Measurements from ENCODE around the gene PPCDC.

The PPCDC gene

DNA sequence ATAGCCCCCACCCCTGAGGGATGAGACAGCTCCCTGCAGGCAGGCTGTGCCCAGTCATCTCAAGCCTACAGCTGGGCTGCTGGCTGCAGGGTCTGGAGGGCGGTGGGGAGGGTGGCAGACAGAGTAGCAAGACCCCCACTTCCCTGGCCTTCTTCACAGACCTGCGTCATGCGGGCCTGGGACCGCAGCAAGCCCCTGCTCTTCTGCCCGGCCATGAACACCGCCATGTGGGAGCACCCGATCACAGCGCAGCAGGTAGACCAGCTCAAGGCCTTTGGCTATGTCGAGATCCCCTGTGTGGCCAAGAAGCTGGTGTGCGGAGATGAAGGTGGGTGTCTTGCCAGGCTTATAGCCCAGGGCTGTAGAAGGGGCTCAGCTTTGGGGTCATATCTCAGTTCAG, 25.0 kb downstream of the PPCDC start:
- no peak for DNase-seq

DNA sequence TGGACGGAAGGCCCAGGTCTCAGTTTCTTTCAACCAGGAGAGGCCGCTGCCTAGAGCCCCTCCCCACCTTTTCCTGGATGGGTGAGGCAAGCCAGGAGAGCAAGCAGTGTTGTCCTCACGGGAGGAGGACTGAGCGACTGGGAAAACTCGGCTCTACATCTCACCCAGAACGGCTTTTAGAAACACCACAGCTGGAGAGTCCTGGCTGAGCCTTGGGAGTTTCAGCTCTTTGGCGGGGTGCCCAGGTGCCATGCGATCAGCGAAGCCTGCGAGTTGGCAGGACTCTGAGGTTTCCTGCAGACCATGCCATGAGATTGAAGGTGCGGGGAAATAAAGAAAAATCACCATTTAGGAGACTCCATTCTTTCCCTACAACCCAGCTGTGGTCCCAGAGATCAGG, 26.0 kb downstream of the PPCDC start:
- no peak for DNase-seq

DNA sequence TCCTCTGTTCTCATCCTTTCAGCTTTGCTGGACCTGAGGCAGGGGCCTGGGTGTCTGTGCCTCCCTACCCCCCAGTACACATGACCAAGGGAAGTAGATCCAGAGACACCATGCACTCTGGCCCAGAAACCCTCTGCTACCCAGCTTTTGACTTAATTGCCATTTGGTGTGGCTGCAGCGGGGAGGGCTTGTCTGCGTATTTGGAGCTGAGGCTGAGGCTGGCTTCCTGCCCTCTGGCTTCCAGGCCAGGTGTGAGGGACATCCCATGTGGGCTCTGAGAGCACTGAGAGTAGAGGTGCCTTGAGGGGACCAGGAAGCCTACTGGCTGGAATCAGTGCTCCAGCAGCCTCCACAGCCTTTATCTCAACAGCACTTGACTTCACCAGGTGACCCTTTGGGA, 26.9 kb downstream of the PPCDC start:
- DNase-seq, result no peak

DNA sequence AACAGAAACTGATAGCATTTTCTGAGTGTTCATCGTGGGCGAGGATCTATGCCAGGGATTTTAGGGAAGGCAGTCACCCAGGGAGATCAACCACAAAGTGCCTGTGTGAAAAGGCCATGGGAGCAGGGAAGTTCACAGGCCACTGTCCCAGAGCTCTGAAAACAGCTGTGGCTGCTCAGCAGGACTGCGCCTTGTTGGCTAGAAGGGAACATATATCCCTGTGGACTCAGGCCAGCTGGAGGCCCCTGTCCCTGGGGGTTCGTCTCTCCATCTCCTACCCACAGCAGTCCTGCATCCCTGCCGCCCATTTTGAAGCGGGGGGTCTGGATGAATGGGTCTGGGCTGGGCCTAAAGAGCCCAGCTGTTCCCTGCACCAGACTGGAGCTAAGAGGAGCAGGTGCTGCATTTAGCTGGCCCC, 27.8 kb downstream of the PPCDC start:
- no peak for DNase-seq

DNA sequence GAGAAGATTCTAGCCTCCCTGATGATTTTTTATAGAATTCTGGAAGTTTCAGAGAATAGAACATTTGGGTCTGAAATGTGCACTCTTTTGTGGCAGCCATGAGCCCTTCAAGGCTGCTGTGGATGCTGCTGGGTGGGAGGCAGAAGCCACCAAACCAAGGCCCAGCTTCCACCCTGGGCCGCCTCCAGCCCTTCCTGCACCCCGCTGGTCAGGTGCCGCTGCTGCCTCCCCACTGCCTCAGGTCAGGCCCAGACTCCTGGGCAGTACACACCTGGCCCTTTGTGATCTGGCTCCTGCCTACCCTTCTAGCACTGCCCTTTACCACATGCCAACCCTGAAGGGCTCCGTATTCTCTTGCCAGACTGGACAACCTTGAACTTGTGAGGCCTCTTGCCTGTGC, 28.3 kb downstream of the PPCDC start:
- DNase-seq, result no peak

DNA sequence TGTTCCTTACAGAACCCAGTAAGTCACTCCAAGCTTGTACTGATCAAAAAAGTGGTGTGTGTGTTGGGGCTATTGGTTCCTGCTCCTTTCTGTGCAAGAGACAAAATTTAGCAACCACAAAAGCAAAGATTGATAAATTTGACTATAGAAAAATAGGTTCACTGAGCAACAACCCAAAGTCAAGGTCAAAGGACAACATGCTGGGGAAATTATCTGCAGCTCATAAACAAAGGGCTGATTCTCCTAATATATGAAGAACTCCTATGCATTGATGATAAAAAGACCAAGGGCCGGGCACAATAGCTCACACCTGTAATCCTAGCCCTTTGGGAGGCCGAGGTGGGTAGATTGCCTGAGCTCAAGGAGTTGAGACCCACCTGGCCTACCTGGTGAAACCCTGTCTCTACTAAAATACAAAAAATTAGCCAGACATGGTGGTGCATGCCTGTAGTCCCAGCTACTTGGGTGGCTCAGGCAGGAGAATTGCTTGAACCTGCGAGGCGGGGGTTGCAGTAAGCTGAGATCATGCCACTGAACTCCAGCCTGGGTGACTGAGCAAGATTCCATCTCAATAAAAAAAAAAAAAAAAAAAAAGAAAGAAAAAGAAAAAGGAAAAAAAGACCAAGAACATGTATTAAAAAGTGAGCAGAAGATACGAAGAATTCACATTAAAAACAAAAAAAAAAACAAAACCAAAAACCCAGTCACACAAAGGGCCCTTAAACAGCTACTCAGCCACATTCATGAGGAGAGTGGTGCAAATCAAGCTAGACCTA, 29.8 kb downstream of the PPCDC start:
- DNase-seq, result no peak

DNA sequence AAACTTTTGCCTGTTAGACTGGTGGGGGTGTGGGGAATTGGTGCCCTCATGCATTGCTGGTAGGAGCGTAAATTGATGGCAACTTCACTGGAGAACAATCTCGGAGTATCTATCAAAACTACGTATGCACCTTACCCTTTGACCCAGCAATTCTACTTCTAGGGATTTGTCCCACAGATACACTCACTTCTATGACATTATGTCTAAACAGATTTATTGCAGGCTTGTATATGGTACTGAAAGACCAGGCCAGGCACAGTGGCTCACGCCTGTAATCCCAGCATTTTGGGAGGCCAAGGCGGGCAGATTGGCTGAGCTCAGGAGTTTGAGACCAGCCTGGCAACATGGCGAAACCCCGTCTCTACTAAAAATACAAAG, 30.3 kb downstream of the PPCDC start:
- no peak for DNase-seq

DNA sequence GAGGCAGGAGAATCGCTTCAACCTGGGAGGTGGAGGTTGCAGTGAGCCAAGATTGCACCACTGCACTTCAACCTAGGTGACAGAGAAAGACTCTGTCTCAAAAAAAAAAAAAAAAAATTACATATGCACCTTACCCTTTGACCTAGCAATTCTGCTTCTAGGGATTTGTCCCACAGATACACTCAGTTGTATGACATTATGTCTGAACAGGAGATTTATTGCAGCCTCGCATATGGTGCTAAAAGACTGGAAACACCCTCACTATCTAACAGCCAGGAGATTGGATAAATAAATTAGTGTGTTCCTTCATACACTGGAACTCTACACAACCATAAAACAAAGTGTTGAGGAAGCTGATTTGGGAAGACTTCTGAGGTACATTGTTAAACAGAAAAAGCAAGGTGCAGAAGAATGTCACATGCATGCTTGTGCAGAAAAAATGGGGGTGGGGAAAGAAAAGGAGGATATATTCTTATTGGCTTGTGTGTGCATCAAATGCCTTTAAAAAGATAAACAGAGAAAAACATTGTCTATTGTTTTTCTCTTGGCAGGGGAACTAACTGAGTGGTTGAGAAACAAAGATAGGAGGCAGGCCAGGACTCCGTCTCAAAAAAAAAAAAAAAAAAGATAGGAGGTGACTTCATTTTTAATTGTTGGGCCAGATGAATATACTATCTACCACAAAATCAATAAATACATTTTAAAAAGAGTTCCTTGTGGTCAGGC, 30.9 kb downstream of the PPCDC start:
- DNase-seq, result no peak

DNA sequence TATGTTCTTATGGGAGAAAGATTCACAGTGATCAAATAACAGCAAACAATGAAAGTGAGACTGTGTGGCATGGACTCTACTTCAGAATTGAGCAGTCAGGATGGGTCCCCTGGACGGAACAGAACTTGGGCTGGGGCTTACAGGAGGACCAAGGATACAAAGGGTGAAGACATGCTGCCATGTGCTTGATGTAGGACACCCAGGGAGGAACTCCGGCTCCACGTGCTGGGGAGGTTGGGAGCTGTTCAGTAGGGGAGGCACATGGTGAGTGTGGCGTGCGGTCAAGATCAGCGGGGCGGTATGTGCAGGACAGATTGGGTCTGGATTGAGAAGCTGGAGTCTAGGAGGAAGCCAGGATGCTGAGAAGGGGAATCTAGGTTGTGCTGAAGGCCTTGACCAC, 32.6 kb downstream of the PPCDC start:
- DNase-seq, result no peak

DNA sequence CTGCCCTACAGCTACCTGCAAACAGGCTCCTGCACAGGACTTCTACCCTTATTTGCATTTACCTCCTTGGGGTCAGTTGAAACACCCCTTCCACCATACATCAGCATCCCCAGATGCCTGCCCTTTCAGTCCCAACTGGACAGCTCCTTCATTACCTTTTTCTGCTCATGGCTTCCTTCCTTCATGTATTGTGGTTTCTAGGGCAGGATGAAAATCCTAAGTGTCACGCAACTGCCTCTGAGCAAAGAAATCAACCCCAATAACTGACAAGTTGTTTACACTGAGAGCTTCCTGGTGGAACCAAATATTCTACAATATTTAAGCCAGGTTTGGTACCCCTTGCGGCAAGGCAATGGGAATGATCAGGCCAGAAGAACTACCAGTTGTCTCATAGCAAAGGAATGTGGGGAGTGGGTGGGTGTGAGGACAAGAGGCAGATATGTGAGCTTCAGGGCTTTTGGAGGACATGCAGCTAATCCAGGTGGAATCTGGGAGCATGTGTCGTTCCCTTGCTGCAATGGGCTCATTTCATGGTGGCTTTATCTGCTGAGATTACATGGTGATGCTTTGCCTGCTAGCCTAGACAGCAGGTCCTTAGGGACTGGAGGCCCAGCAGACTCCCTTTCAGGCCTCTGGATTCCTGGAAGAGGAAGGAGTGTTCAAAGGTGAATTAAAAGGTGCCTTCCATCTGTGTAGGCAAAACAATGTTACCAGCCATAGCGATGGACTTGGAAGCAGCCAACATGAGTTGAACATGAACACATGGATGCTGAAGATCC, 34.9 kb downstream of the PPCDC start:
- DNase-seq, result peak; percentile 32

DNA sequence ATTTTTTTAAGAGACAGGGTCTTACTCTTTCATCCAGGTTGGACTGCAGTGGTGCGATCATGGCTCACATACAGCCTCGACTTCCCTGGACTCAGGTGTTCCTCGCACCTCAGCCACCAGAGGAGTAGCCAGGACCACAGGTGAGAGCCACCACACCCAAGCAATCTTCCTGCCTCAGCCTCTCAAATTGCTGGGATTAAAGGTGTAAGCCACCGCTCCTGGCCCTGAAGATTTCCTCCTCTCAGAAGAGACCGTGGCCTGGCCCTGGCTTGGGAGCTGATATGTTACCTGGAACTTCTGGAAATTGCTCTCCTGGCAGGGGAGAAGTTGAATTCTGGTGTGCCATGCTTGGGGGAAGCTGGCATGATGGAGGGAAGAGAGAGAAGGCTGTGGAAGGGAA, 36.2 kb downstream of the PPCDC start:
- DNase-seq, result peak; percentile 32

DNA sequence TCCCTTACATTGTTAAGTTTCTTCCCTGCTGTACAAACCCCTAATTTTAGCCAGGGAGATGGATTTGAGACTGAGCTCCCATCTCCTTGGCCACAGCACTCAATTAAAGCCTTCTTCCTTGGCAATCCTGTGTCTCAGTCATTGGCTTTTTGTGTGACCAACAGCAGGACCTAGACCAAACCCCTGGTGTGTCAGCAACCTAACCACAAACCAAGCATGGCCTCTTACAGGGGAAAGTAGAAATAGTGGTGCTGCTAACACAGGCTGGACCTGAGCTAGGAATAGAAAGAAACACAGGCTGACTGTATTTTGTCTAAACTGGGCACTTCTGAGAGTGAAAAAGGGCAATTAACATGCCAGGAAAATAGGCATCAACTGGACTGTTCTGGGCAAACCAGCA, 37.9 kb downstream of the PPCDC start:
- DNase-seq, result peak; percentile 47

DNA sequence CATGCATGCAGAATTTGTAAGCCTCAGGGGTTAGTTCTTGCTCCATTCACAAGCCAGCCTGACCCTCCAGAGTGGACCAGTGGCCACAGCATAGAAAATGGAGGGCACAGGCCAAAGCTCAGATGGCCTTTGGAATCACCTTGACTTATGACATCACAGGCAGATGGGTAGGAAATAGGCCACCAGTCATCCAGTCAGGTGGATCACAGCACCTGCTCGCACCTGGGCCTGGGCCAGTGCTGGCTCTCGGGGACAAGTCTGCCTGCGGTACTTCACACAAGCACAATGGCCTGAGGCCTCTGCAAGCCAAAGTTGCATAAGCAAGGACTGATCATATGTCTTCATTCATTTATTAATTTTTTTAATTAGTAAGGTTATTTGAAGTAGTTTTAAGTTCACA, 39.3 kb downstream of the PPCDC start:
- DNase-seq, result no peak

DNA sequence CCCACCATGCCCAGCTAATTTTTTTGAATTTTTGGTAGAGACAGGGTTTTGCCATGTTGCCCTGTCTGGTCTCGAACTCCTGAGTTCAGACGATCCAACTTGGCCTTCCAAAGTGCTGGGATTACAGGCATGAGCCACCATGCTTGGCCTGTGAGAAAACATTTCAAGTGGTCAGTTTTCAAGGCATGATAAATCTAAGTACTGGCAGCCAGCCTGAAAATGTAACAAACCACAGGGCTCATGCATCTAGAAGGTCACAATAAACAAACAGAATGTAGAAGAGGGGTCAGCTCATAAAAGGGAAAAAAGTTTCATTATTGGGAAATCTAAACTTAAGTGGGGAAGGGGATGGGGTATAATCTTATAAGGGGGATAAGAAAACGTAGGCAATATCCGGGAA, 39.9 kb downstream of the PPCDC start:
- no peak for DNase-seq

DNA sequence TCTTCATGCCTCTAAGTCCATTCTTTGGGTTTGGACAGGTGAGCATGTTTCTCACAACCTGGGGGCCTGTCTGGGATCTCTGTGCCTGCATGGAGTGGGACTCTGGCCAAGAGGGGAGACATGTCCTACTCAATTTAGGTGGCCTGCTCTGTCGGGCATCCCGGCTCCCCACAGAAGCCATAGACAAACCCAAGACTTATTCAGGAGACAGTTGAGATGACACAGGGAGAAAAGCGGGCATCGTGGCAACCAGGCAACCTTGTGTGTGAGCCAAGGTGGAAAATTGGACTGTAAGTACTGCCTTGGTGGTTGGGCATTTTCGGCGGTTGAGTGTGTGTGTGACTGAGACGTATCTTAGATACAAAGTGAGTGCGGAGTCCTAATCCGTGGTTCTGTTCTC, 40.5 kb downstream of the PPCDC start:
- DNase-seq, result peak; percentile 25

DNA sequence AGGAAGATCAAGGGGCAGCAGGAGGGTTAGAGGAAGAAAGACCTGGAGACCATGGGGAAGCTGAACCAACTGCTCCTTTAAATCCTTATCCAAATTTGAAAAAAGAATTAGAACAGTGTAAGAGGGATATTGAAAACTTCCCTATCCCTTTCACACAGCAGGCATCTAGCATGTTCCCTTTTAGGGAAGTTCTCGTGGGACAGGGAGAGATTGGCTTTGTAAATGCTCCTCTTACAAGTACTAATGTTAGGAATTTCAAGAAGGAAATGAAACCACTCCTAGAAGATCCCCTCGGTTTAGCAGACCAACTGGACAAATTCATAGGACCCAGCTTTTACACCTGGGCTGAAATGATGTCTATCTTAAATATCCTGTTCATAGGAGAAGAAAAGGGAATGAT, 41.5 kb downstream of the PPCDC start:
- no peak for DNase-seq

DNA sequence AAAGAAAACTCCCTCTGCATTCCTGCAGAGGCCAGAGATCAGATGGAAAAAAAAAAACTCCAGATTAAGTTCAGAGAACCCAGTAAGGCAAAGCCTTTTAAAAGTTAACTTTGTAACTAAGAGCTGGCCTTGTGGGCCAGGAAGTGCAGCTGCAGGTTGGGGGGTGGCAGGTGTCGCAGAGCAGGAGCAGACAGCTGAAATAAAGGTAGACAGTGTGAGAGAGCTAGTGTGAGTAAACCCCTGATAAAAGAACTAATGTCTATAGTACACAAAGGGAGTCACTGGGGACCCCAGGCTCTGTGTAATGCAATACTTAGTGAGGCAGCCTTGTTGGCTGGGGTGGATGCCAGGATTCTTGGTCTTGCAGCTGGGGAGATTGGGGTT, 42.1 kb downstream of the PPCDC start:
- DNase-seq, result peak; percentile 45

DNA sequence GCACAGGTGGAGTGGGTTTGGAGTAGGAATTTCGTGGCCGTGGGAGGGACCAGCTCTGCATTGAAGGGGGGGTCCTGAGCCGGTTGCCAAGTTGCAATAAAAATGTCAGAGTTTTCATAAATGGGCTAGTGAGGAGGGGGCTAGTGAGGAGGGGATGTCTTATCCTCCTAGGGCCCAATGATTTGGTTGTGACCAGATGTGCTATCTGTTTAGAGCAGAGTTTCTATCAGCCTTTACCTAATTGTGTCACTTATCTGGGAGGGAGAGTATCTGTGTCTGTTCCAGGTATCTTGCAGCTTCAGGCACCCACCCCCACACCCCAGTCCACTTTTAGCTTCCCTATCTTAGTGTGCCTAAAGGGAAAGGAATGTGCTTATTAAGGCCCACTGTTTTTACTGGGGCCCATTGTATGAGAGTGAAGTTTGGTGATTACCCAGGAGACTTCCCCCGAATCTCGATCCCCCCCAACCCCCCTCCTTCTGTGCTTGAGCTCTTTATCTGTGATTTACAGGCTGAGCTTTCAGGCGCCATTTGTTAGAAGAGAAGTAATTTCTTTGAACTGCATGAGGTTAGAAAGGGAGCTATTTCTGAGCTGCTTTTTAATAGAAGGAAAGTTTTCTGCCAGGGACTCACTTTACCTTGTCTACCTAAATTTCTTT, 42.6 kb downstream of the PPCDC start:
- no peak for DNase-seq

DNA sequence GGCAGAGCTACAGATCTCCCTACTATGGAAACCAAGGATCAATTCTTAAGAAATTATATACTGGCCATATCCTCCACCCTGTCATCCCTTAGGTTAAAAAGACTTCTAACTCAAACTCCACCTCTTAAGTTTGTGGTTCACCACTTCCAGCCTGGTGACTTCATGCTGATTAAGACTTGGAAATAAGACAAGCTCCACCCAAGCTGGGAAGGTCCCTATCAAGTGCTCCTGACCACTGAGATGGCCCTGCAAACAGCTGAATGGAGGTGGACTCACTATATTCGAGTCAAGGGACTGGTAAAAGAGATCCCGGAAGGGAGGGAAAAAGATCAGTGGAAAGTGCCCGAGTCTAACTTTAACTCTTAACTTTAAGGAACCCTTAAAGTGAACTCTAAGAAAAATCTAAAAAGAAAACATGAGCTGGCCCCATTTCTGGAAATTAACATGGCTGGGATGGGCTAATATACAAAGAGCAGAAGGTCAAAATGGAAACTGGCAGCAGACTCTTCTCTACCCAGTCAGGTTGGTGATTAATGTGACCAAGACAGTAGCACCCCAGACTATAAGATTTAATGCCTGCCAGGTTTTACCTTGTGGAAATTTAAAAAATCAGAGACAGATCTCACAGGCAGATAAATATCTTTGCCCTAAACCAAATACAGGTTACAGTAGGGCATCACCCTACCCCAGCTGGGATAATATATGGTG, 43.9 kb downstream of the PPCDC start:
- DNase-seq, result no peak

DNA sequence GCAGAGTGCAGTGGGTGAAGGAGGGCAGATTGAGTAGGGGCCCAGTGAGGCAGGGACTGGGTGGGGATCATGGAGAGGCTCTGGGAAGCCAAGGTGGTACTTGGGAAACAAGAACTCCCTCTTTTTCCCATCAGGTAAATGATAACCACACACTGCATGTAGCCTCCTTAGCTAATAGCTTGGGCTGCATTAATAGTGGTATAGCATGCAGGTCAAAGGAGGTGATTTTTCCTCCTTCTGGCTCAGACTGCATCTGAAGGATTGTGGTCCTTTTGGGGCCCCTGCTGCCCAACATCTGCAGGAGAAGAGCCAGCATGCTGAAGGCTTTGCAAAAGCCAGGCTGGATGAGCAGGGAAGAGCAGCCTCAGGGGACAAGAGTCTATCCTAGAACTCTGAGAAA, 45.4 kb downstream of the PPCDC start:
- peak; percentile 30 for DNase-seq

DNA sequence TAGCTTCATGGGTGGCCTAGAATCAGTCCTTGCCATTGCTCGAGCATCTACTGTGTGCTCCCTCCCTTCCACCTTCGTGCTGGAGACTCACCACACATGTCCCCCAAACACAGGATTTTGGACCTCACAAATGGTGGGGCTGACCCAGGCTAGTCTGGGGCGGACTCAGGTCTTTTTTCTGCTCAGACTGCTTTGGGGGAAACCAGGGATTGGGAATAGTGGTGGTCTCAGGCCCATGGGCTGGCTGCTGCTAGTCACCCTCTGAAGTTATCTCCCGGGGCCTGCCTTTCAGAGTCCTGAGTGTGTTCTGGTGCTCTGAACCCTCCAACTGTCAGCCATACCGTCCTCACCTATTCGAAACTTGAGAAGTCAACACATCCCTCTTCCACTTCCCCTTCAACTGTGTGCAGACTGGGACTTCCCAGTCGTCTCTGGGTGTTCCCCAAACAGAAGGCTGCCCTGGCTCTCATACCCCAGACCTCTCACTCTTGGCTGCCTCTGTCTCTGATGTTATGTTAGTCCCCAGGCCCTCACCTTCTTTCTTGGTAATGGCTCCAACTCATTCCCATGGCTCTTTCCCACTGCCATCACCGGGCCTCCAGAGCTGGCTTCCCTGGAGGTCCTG, 46.0 kb downstream of the PPCDC start:
- no peak for DNase-seq

DNA sequence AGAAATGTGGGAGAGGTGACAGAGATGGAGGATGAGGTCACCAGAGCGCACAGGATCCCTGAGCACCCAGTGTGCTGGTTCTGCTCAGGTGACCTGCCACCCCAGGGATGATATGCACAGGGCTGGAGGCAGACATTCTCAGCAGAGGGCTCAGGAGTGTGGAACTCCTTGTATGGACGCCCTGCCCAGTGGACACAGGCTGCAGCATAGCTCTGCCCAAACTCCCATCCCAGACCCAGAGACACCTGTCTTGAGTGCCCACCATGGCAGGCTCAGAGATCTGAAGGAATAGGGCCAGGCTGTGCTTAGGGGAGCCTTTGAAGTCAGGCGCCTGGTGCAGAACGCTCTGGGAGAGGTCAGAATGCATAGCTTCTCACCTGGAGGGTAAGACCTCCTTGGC, 47.3 kb downstream of the PPCDC start:
- no peak for DNase-seq

Measured in activated CD8-positive, alpha-beta memory T cell treated with anti-CD3 and anti-CD28 coated beads, Interleukin-2, amount 50 U/mL, for 48 hours (primary cell).